ENCODE results near the gene ZFR. TPM values are rescaled to one million over a fixed set of nuclear protein-coding genes. Genes with fewer than 3 reads are reported as not detected.
A peak's percentile ranks its signal among the peaks of the same experiment; 100 is the strongest.
"Not testable (repeated sequence)": the region's sequence is repeated elsewhere in the genome, so short reads cannot be mapped to it uniquely, and the experiment has no call there.

The ZFR gene
- total RNA-seq, 1 donor from 2014 or later = 73.8 TPM

GRCh38 chr5:32454821-32455220 is 10.3 kb upstream of the ZFR start:
- DNase-seq (ENCODE audit: low spot score) = no peak
- intact Hi-C loops (cut with DNase I) = no loop called here

- intact Hi-C loops (cut with DNase I) = no loop called here
- no peak for DNase-seq (ENCODE audit: low spot score)
Measured at GRCh38 chr5:32453916-32454315, 9.4 kb upstream of the ZFR start.

GRCh38 chr5:32452316-32452715 is 7.8 kb upstream of the ZFR start:
- DNase-seq (ENCODE audit: low spot score); intact Hi-C loops (cut with DNase I): not testable (repeated sequence)

- no peak for DNase-seq (ENCODE audit: low spot score)
- intact Hi-C loops (cut with DNase I) = no loop called here
Measured at GRCh38 chr5:32450952-32451351, 6.4 kb upstream of the ZFR start.

- no peak for DNase-seq (ENCODE audit: low spot score)
- intact Hi-C loops (cut with DNase I) = no loop called here
Measured at GRCh38 chr5:32449262-32449661, 4.7 kb upstream of the ZFR start.

GRCh38 chr5:32446630-32447029 is 2.1 kb upstream of the ZFR start:
- DNase-seq (ENCODE audit: low spot score) = no peak
- intact Hi-C loops (cut with DNase I) = no loop called here

GRCh38 chr5:32445831-32446614 is 1.5 kb upstream of the ZFR start:
- intact Hi-C loops (cut with DNase I) = no loop called here
- no peak for DNase-seq (ENCODE audit: low spot score)

- intact Hi-C loops (cut with DNase I) = no loop called here
- no peak for DNase-seq (ENCODE audit: low spot score)
Measured at GRCh38 chr5:32445287-32445758, 783 bp upstream of the ZFR start.

- intact Hi-C loops (cut with DNase I) = loop anchor here (5.0 kb wide), 2 partner anchors 131 to 144 kb away; partner anchors contain the start of genes MTMR12 and SUB1
- DNase-seq (ENCODE audit: low spot score) = peak; percentile 80
Measured at GRCh38 chr5:32443541-32444430, 754 bp downstream of the ZFR start.

GRCh38 chr5:32443145-32443540 is 1.4 kb downstream of the ZFR start:
- intact Hi-C loops (cut with DNase I) = loop anchor here (5.0 kb wide), 2 partner anchors 131 to 144 kb away; partner anchors contain the start of genes MTMR12 and SUB1
- DNase-seq (ENCODE audit: low spot score) = no peak

GRCh38 chr5:32439086-32439642 is 5.4 kb downstream of the ZFR start:
- DNase-seq (ENCODE audit: low spot score) = no peak
- intact Hi-C loops (cut with DNase I) = no loop called here

GRCh38 chr5:32436553-32437242 is 7.8 kb downstream of the ZFR start:
- intact Hi-C loops (cut with DNase I) = no loop called here
- no peak for DNase-seq (ENCODE audit: low spot score)

- intact Hi-C loops (cut with DNase I) = no loop called here
Measured at GRCh38 chr5:32435383-32435782, 9.2 kb downstream of the ZFR start.

GRCh38 chr5:32434221-32434620 is 10.3 kb downstream of the ZFR start:
- no peak for DNase-seq (ENCODE audit: low spot score)
- intact Hi-C loops (cut with DNase I) = no loop called here

More at GRCh38 chr5:32435383-32435782, 9.2 kb downstream of the ZFR start:
- DNase-seq (ENCODE audit: low spot score) = no peak

GRCh38 chr5:32432633-32433032 is 11.9 kb downstream of the ZFR start:
- intact Hi-C loops (cut with DNase I) = no loop called here

GRCh38 chr5:32430825-32431224 is 13.7 kb downstream of the ZFR start:
- intact Hi-C loops (cut with DNase I); DNase-seq (ENCODE audit: low spot score): not testable (repeated sequence)

More at GRCh38 chr5:32432633-32433032, 11.9 kb downstream of the ZFR start:
- DNase-seq (ENCODE audit: low spot score) = no peak

- intact Hi-C loops (cut with DNase I) = no loop called here
- DNase-seq (ENCODE audit: low spot score) = no peak
Measured at GRCh38 chr5:32428426-32428825, 16.1 kb downstream of the ZFR start.

GRCh38 chr5:32426440-32427151 is 17.9 kb downstream of the ZFR start:
- intact Hi-C loops (cut with DNase I) = no loop called here
- no peak for DNase-seq (ENCODE audit: low spot score)

GRCh38 chr5:32422697-32423096 is 21.8 kb downstream of the ZFR start:
- intact Hi-C loops (cut with DNase I) = no loop called here
- no peak for DNase-seq (ENCODE audit: low spot score)

Measured in cardiac septum (tissue), 1 donor.